Endodermal cell (in vitro differentiated cells): Measurements from ENCODE around the gene DOK1. TPM values are rescaled to one million over a fixed set of nuclear protein-coding genes. Genes with fewer than 3 reads are reported as not detected.

ENCODE experiments used
- DNase-seq: peaks from one replicate; pipeline ENCODE4 v3.0.0-alpha.2; 2017
- H3K27ac ChIP-seq: 2 replicates; pipeline ENCODE4 v1.5.1; 2013; ENCODE audit warnings: mild to moderate bottlenecking, low read depth, low read length, moderate library complexity
- H3K27me3 ChIP-seq: 2 replicates; pipeline ENCODE4 v1.6.1; 2013; ENCODE audit warnings: mild to moderate bottlenecking, low read length, moderate library complexity; ENCODE audit not compliant: insufficient read depth, control insufficient read depth, poor library complexity, severe bottlenecking
- H3K36me3 ChIP-seq: 2 replicates; pipeline ENCODE4 v1.7.0; 2013; ENCODE audit warnings: mild to moderate bottlenecking, low read length, moderate library complexity; ENCODE audit not compliant: control insufficient read depth, insufficient read depth
- H3K4me1 ChIP-seq: one replicate; pipeline ENCODE4 v1.7.0; 2013; ENCODE audit warnings: low read length; ENCODE audit not compliant: control insufficient read depth, insufficient read depth
- H3K4me3 ChIP-seq: 2 replicates; pipeline ENCODE4 v1.5.1; 2013; ENCODE audit warnings: mild to moderate bottlenecking, low read length, moderate library complexity
- H3K9ac ChIP-seq: 2 replicates; pipeline ENCODE4 v1.6.1; 2013; ENCODE audit warnings: mild to moderate bottlenecking, low read length, moderate library complexity; ENCODE audit not compliant: poor library complexity, severe bottlenecking; ENCODE audit errors: extremely low read depth
- H3K9me3 ChIP-seq: 2 replicates; pipeline ENCODE4 v1.6.1; 2013; ENCODE audit warnings: mild to moderate bottlenecking, low read length, moderate library complexity; ENCODE audit not compliant: control insufficient read depth
- H3K27ac Mint-ChIP-seq: 2 replicates; pipeline ENCODE4 v1.8.0; 2020; ENCODE audit warnings: mixed read lengths
- H3K27me3 Mint-ChIP-seq: 2 replicates; pipeline ENCODE4 v1.8.0; 2021; ENCODE audit warnings: mild to moderate bottlenecking, mixed read lengths; ENCODE audit not compliant: insufficient read depth
- H3K36me3 Mint-ChIP-seq: 2 replicates; pipeline ENCODE4 v1.8.0; 2020; ENCODE audit warnings: low read depth, mixed read lengths
- H3K4me1 Mint-ChIP-seq: 2 replicates; pipeline ENCODE4 v1.8.0; 2020; ENCODE audit warnings: mixed read lengths
- H3K4me3 Mint-ChIP-seq: 2 replicates; pipeline ENCODE4 v1.8.0; 2020; ENCODE audit warnings: mild to moderate bottlenecking, moderate library complexity, mixed read lengths
- H3K9me3 Mint-ChIP-seq: 2 replicates; pipeline ENCODE4 v1.8.0; 2020; ENCODE audit warnings: mild to moderate bottlenecking, mixed read lengths
- CTCF ChIP-seq: fragments of 200-600 bp; sonication (generic); conservative IDR thresholded peaks from 2 replicates; pipeline ENCODE4 v1.5.0; 2021; ENCODE audit warnings: antibody characterized with exemption, mild to moderate bottlenecking
- WGBS, 2 experiments: methylation state at CpG; one replicate each; pipeline versions ENCODE4 v1.1.5 to v1.1.7; 2013; ENCODE audit warnings: missing lambda C conversion rate in 2 of 2, mixed read lengths in 1 of 2; ENCODE audit not compliant: insufficient coverage in 1 of 2, insufficient read length in 1 of 2; 5-methylcytosine and 5-hydroxymethylcytosine counted together
- total RNA-seq, 2 donors: library from RNA; stranded (reverse); fragmentation: NEBNext Ultra II Directional in 1 of 2; extraction: Animal tissue kit (Norgen Biotek cat#: 25700) in 1 of 2; gene quantifications; 2 replicates in 1 of 2; 3 replicates in 1 of 2; pipeline ENCODE4 v1.2.1, GENCODE V29; 2021

DOK1 gene
- total RNA-seq, 2 donors from 2014 or later: 12.9 to 15.1 TPM

GRCh38 chr2:74516650-74517049 lies 37.9 kb upstream of the DOK1 start:
- TF ChIP-seq CTCF: no peak
- Mint-ChIP-seq H3K27ac (no peak overlapping the region), H3K27me3 (peaks cover 96% of the 10 kb centered on the region), H3K4me3 (no peak overlapping the region), H3K4me1 (peaks cover 9% of the 10 kb centered on the region), H3K36me3 (peaks cover 2% of the 10 kb centered on the region), H3K9me3 (peaks cover 9% of the 10 kb centered on the region)
- WGBS, 2 experiments: 89% methylated on average over 13 of the region's 13 CpGs
- Histone ChIP-seq H3K4me3 (no peak overlapping the region), H3K27me3 (peaks cover 100% of the 10 kb centered on the region), H3K9me3 (peaks cover 9% of the 10 kb centered on the region), H3K27ac (no peak overlapping the region), H3K4me1 (peaks cover 3% of the 10 kb centered on the region), H3K36me3 (no peaks in the 10 kb centered on the region), H3K9ac (no peak overlapping the region)
- no peak for DNase-seq

GRCh38 chr2:74522516-74522915 lies 32.0 kb upstream of the DOK1 start:
- no peak overlapping the region for H3K27ac ChIP-seq
- Mint-ChIP-seq H3K27me3 (peaks cover 66% of the 10 kb centered on the region), H3K27ac (no peak overlapping the region)

GRCh38 chr2:74524005-74524404 lies 30.5 kb upstream of the DOK1 start:
- peaks cover 26% of the 10 kb centered on the region for H3K36me3 ChIP-seq
- H3K27me3 Mint-ChIP-seq: peaks cover 51% of the 10 kb centered on the region
- no peak for DNase-seq
- no peak overlapping the region for H3K27ac ChIP-seq
- H3K9ac ChIP-seq: no peak overlapping the region
- H3K9me3 Mint-ChIP-seq: no peaks in the 10 kb centered on the region
- H3K36me3 Mint-ChIP-seq: peaks cover 21% of the 10 kb centered on the region
- H3K4me1 Mint-ChIP-seq: peaks cover 4% of the 10 kb centered on the region
- H3K4me3 Mint-ChIP-seq: no peak overlapping the region
- no peak for TF ChIP-seq CTCF
- H3K9me3 ChIP-seq: no peaks in the 10 kb centered on the region
- no peaks in the 10 kb centered on the region for H3K4me1 ChIP-seq
- 89 to 98% methylated on average over 6 to 9 of the region's 9 CpGs for WGBS, 2 experiments
- H3K4me3 ChIP-seq: no peak overlapping the region
- peaks cover 52% of the 10 kb centered on the region for H3K27me3 ChIP-seq
- no peak overlapping the region for H3K27ac Mint-ChIP-seq

More at GRCh38 chr2:74522516-74522915, 32.0 kb upstream of the DOK1 start:
- H3K27me3 ChIP-seq: peaks cover 67% of the 10 kb centered on the region
- no peak for DNase-seq
- H3K4me3 ChIP-seq: no peak overlapping the region
- no peaks in the 10 kb centered on the region for H3K4me1 Mint-ChIP-seq
- no peaks in the 10 kb centered on the region for H3K9me3 Mint-ChIP-seq
- no peak overlapping the region for H3K9ac ChIP-seq
- H3K4me1 ChIP-seq: no peaks in the 10 kb centered on the region
- TF ChIP-seq CTCF: no peak
- 88 to 90% methylated on average over 3 of the region's 3 CpGs for WGBS, 2 experiments
- H3K36me3 ChIP-seq: peaks cover 18% of the 10 kb centered on the region
- no peak overlapping the region for H3K4me3 Mint-ChIP-seq
- peaks cover 15% of the 10 kb centered on the region for H3K36me3 Mint-ChIP-seq
- no peaks in the 10 kb centered on the region for H3K9me3 ChIP-seq
